Astrocyte (in vitro differentiated cells and primary cell): ENCODE measurements around the gene FES.

Experiments used
- EZH2 ChIP-seq: IDR thresholded peaks from 2 replicates; pipeline ENCODE4 v1.6.1; 2012; ENCODE audit warnings: mild to moderate bottlenecking, low read length, inconsistent platforms; ENCODE audit not compliant: insufficient read depth
- TF ChIP-seq, protein P1 (sequence below): IDR thresholded peaks from 2 replicates; pipeline ENCODE4 v1.5.1; 2011; ENCODE audit warnings: low read depth, mild to moderate bottlenecking, inconsistent platforms, low read length, moderate library complexity; ENCODE audit not compliant: insufficient read depth

DNA sequence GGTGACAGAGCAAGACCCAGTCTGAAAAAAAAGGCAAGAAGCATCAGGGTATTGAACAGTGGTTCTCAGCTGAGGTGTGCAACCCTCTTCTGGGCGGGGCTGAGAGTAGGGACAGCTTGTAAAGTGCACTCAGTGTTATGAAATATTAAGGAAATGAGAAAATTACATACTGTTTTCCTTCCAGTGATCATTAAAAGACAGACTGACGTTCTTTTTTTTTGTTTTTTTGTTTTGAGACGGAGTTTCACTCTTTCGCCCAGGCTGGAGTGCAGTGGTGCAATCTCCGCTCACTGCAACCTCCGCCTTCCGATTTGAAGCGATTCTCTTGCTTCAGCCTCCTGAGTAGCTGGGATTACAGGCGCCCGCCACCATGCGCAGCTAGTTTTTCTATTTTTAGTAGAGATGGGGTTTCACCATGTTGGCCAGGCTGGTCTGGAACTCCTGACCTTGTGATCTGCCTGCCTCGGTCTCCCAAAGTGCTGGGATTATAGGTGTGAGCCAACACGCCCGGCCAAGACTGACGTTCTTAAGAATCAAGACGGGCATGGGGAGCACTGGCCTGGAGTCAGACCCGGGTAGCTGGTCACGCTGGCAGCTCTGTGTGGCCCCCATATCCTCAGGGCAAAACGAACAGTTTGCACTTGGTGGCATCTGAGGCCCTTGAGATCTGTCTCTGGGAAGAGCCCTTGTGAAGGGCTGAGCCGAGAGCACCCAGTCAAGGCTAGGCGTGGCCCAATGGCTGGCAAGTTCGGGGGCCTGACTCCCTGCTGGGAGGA lies 30.2 kb downstream of the FES start:
- TF ChIP-seq, protein P1, sequence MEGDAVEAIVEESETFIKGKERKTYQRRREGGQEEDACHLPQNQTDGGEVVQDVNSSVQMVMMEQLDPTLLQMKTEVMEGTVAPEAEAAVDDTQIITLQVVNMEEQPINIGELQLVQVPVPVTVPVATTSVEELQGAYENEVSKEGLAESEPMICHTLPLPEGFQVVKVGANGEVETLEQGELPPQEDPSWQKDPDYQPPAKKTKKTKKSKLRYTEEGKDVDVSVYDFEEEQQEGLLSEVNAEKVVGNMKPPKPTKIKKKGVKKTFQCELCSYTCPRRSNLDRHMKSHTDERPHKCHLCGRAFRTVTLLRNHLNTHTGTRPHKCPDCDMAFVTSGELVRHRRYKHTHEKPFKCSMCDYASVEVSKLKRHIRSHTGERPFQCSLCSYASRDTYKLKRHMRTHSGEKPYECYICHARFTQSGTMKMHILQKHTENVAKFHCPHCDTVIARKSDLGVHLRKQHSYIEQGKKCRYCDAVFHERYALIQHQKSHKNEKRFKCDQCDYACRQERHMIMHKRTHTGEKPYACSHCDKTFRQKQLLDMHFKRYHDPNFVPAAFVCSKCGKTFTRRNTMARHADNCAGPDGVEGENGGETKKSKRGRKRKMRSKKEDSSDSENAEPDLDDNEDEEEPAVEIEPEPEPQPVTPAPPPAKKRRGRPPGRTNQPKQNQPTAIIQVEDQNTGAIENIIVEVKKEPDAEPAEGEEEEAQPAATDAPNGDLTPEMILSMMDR = no peak
- TF ChIP-seq EZH2 = no peak
